Trophoblast cell (in vitro differentiated cells and primary cell): Measurements from ENCODE around the gene MYH11.

Experiments
- DNase-seq, 2 donors: peaks; one replicate each; pipeline ENCODE4 v3.0.0-alpha.2; 2016
- H2AFZ ChIP-seq: 2 replicates; pipeline ENCODE4 v1.6.1; 2013; ENCODE audit warnings: low read length, moderate library complexity, mild to moderate bottlenecking; ENCODE audit not compliant: insufficient read depth, poor library complexity
- H2AK5ac ChIP-seq: 2 replicates; pipeline ENCODE4 v1.6.1; 2013; ENCODE audit warnings: mild to moderate bottlenecking, low read length
- H2BK120ac ChIP-seq: 2 replicates; pipeline ENCODE4 v1.6.1; 2013; ENCODE audit warnings: low read length, mild to moderate bottlenecking, moderate library complexity; ENCODE audit not compliant: insufficient read depth, poor library complexity
- H2BK12ac ChIP-seq: 2 replicates; pipeline ENCODE4 v1.6.1; 2013; ENCODE audit warnings: mild to moderate bottlenecking, low read length, moderate library complexity
- H2BK5ac ChIP-seq: 2 replicates; pipeline ENCODE4 v1.6.1; 2013; ENCODE audit warnings: low read length, low read depth, moderate library complexity, mild to moderate bottlenecking; ENCODE audit not compliant: poor library complexity
- H3K14ac ChIP-seq: 2 replicates; pipeline ENCODE4 v1.6.1; 2013; ENCODE audit warnings: mild to moderate bottlenecking, low read length
- H3K18ac ChIP-seq: 2 replicates; pipeline ENCODE4 v1.6.1; 2013; ENCODE audit warnings: mild to moderate bottlenecking, low read length
- H3K23ac ChIP-seq: 2 replicates; pipeline ENCODE4 v1.6.1; 2013; ENCODE audit warnings: low read length
- H3K27ac ChIP-seq: 2 replicates; pipeline ENCODE4 v1.5.1; 2013; ENCODE audit warnings: low read depth, mild to moderate bottlenecking, inconsistent platforms, low read length, moderate library complexity
- H3K27me3 ChIP-seq: 2 replicates; pipeline ENCODE4 v1.6.1; 2013; ENCODE audit warnings: inconsistent platforms, mild to moderate bottlenecking, low read length, moderate library complexity; ENCODE audit not compliant: insufficient read depth
- H3K36me3 ChIP-seq, 2 experiments: 1 replicate in 1 of 2; 2 replicates in 1 of 2; pipeline ENCODE4 v1.6.1; 2013; ENCODE audit warnings: low read length in 2 of 2, mild to moderate bottlenecking in 2 of 2, moderate library complexity in 1 of 2; ENCODE audit not compliant: insufficient read depth in 2 of 2, control insufficient read depth in 1 of 2
- H3K4ac ChIP-seq: 2 replicates; pipeline ENCODE4 v1.6.1; 2013; ENCODE audit warnings: low read depth, mild to moderate bottlenecking, low read length, moderate library complexity
- H3K4me1 ChIP-seq, 2 experiments: 1 replicate in 1 of 2; 2 replicates in 1 of 2; pipeline ENCODE4 v1.6.1; 2013; ENCODE audit warnings: low read length in 2 of 2, mild to moderate bottlenecking in 2 of 2, moderate library complexity in 1 of 2; ENCODE audit not compliant: insufficient read depth in 2 of 2, control insufficient read depth in 1 of 2
- H3K4me2 ChIP-seq: 2 replicates; pipeline ENCODE4 v1.6.1; 2013; ENCODE audit warnings: inconsistent platforms, mild to moderate bottlenecking, low read length, moderate library complexity
- H3K4me3 ChIP-seq: 2 replicates; pipeline ENCODE4 v1.5.1; 2013; ENCODE audit warnings: mild to moderate bottlenecking, low read depth, low read length, inconsistent platforms
- H3K79me1 ChIP-seq: one replicate; pipeline ENCODE4 v1.6.1; 2013; ENCODE audit warnings: low read length
- H3K79me2 ChIP-seq: 2 replicates; pipeline ENCODE4 v1.6.1; 2013; ENCODE audit warnings: low read length, mild to moderate bottlenecking; ENCODE audit not compliant: control insufficient read depth, insufficient read depth, poor library complexity
- H3K9ac ChIP-seq: 2 replicates; pipeline ENCODE4 v1.6.1; 2013; ENCODE audit warnings: mild to moderate bottlenecking, low read length
- H3K9me3 ChIP-seq: 2 replicates; pipeline ENCODE4 v1.6.1; 2013; ENCODE audit warnings: low read depth, mild to moderate bottlenecking, control low read depth, inconsistent platforms, low read length; ENCODE audit not compliant: insufficient read depth
- H4K12ac ChIP-seq: 2 replicates; pipeline ENCODE4 v1.6.1; 2013; ENCODE audit warnings: low read depth, mild to moderate bottlenecking, low read length, moderate library complexity
- H4K8ac ChIP-seq: 2 replicates; pipeline ENCODE4 v1.6.1; 2013; ENCODE audit warnings: low read depth, mild to moderate bottlenecking, low read length, moderate library complexity
- H4K91ac ChIP-seq: one replicate; pipeline ENCODE4 v1.6.1; 2013; ENCODE audit warnings: low read depth, mild to moderate bottlenecking, low read length, moderate library complexity
- WGBS: extraction: QIAGEN DNeasy Blood & Tissue Kit; methylation state at CpG from one replicate; pipeline ENCODE4 v1.1.7; 2013; ENCODE audit warnings: missing lambda C conversion rate; ENCODE audit not compliant: insufficient read length, insufficient coverage; ENCODE audit errors: extremely low coverage; 5-methylcytosine and 5-hydroxymethylcytosine counted together

MYH11 gene

DNA sequence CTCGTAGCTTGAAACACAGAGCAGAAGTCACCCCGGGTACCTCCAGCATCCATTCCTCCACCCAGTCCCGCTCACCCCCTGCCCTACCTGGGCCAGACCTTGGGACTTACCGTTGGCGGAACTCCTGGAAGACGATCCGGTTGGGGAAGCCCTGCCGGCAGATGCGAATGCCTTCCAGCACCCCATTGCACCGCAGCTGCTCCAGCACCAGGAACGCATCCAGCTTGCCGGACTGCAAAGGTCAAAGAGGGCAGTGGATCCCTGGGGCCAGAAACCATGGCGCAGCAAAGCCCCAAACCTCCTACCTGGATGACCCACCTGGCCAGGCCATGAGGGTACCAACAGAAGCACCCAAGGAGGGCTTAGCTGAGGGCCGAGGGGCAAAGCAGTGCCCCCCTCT is 108.9 kb downstream of the MYH11 start:
- Histone ChIP-seq H3K79me1 (no peaks in the 10 kb centered on the region), H3K4me1 (no peaks in the 10 kb centered on the region), H3K18ac (no peak overlapping the region), H2BK5ac (no peak overlapping the region), H4K12ac (no peak overlapping the region), H2BK12ac (no peak overlapping the region), H2BK120ac (no peak overlapping the region), H3K9me3 (no peaks in the 10 kb centered on the region), H3K27me3 (no peaks in the 10 kb centered on the region), H3K27ac (no peak overlapping the region), H3K4me2 (no peak overlapping the region), H4K91ac (no peak overlapping the region), H3K36me3 (no peaks in the 10 kb centered on the region), H3K4me3 (no peak overlapping the region), H3K23ac (no peak overlapping the region), H3K79me2 (no peaks in the 10 kb centered on the region), H3K4ac (no peak overlapping the region), H4K8ac (no peak overlapping the region), H3K9ac (no peak overlapping the region), H2AFZ (no peak overlapping the region), H3K14ac (no peak overlapping the region), H2AK5ac (no peak overlapping the region)
- DNase-seq, result no peak
- no CpG with 5 or more reads among the region's 14 CpGs for WGBS

- peaks cover 3% of the 10 kb centered on the region for H3K9me3 ChIP-seq
- H2BK120ac ChIP-seq, result no peak overlapping the region
- no peak overlapping the region for H4K12ac ChIP-seq
- H3K36me3 ChIP-seq, result no peaks in the 10 kb centered on the region
- no peak overlapping the region for H3K9ac ChIP-seq
- H3K4me2 ChIP-seq, result no peak overlapping the region
- no peaks in the 10 kb centered on the region for H3K4me1 ChIP-seq
- DNase-seq, result no peak
- no CpG with 5 or more reads among the region's 6 CpGs for WGBS
- no peaks in the 10 kb centered on the region for H3K79me1 ChIP-seq
- H4K8ac ChIP-seq, result no peak overlapping the region
- H3K79me2 ChIP-seq, result no peaks in the 10 kb centered on the region
- H3K27ac ChIP-seq, result no peak overlapping the region
- no peak overlapping the region for H2BK12ac ChIP-seq
- H4K91ac ChIP-seq, result no peak overlapping the region
- H3K27me3 ChIP-seq, result peaks cover 2% of the 10 kb centered on the region
- no peak overlapping the region for H2AK5ac ChIP-seq
- no peak overlapping the region for H3K4me3 ChIP-seq
- H2BK5ac ChIP-seq, result no peak overlapping the region
- no peak overlapping the region for H3K14ac ChIP-seq
- H3K18ac ChIP-seq, result no peak overlapping the region
- H3K23ac ChIP-seq, result no peak overlapping the region
- no peak overlapping the region for H2AFZ ChIP-seq
- H3K4ac ChIP-seq, result no peak overlapping the region
These were observed 110.5 kb downstream of the MYH11 start for GRCh38 chr16:15746332-15746731.

DNA sequence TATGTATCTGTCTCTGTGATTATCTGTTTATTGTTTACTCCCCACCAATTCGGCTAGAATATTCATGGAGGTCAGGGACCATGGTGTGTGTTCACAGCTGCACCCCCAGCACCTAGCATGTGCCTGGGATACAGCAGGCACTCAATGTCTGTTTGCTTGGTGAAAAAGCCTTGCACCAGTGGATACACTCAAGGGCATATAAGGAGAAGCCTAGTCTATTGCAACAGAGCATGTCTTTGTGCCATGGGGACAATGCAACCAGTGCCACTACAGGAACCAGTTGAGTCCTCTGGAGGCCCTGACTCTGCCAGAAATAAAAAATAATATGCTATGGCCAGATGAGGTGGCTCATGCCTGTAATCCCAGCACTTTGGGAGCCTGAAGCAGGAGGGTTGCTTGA is 113.2 kb downstream of the MYH11 start:
- Histone ChIP-seq H2BK120ac (no peak overlapping the region), H3K27ac (no peak overlapping the region), H3K4me2 (no peak overlapping the region), H3K4me3 (no peak overlapping the region), H3K27me3 (peaks cover 2% of the 10 kb centered on the region), H2BK5ac (no peak overlapping the region), H3K18ac (no peak overlapping the region), H3K79me2 (no peaks in the 10 kb centered on the region), H3K14ac (no peak overlapping the region), H2AK5ac (no peak overlapping the region), H3K4ac (no peak overlapping the region), H2AFZ (no peak overlapping the region), H3K79me1 (no peaks in the 10 kb centered on the region), H3K9me3 (peaks cover 5% of the 10 kb centered on the region), H4K8ac (no peak overlapping the region), H3K4me1 (no peaks in the 10 kb centered on the region), H3K36me3 (no peaks in the 10 kb centered on the region), H2BK12ac (no peak overlapping the region), H3K23ac (no peak overlapping the region), H3K9ac (no peak overlapping the region), H4K12ac (no peak overlapping the region), H4K91ac (no peak overlapping the region)
- DNase-seq, result no peak
- no CpG with 5 or more reads among the region's 1 CpG for WGBS

DNA sequence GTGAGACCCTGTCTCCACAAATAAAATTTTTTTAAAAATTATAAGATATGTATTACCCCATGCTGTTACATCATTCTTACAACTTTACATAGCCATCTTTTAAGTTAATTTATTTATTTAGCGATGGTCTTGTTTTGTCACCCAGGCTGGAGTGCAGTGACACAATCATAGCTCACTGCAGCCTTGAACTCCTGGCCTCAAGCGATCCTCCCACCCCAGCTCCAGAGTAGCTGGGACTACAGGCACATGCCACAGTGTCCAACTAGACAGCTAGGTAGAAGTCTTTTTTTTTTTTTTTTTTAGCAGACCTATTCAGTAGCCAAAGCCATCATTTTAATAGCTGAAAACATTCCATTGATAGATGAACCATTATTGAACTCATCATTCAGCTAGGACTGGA is 114.1 kb downstream of the MYH11 start:
- H3K4me3 ChIP-seq, result no peak overlapping the region
- no peak overlapping the region for H3K4ac ChIP-seq
- H2AFZ ChIP-seq, result no peak overlapping the region
- H4K8ac ChIP-seq, result no peak overlapping the region
- no peaks in the 10 kb centered on the region for H3K36me3 ChIP-seq
- H2BK12ac ChIP-seq, result no peak overlapping the region
- no peak overlapping the region for H3K4me2 ChIP-seq
- peaks cover 5% of the 10 kb centered on the region for H3K9me3 ChIP-seq
- no peak overlapping the region for H4K91ac ChIP-seq
- H2BK5ac ChIP-seq, result no peak overlapping the region
- no peak for DNase-seq
- no peak overlapping the region for H3K18ac ChIP-seq
- no CpG with 5 or more reads among the region's 2 CpGs for WGBS
- H2AK5ac ChIP-seq, result no peak overlapping the region
- no peak overlapping the region for H3K23ac ChIP-seq
- H3K27me3 ChIP-seq, result peaks cover 2% of the 10 kb centered on the region
- H3K14ac ChIP-seq, result no peak overlapping the region
- H4K12ac ChIP-seq, result no peak overlapping the region
- no peaks in the 10 kb centered on the region for H3K79me1 ChIP-seq
- no peaks in the 10 kb centered on the region for H3K4me1 ChIP-seq
- H3K79me2 ChIP-seq, result no peaks in the 10 kb centered on the region
- no peak overlapping the region for H3K27ac ChIP-seq
- no peak overlapping the region for H2BK120ac ChIP-seq
- no peak overlapping the region for H3K9ac ChIP-seq
